Activated T-helper 1 cell treated with anti-CD3 and anti-CD28 coated beads, Interleukin-2, amount 50 U/mL, for 16 hours (primary cell): ENCODE data around the gene CRLF1.
"Not testable (repeated sequence)": the region's sequence is repeated elsewhere in the genome, so short reads cannot be mapped to it uniquely, and the experiment has no call there.

Experiments
- DNase-seq, 2 donors: peaks; one replicate each; pipeline ENCODE4 v3.0.0-alpha.2; 2020; ENCODE audit warnings: low read depth in 1 of 2, low spot score in 1 of 2

The CRLF1 gene

DNA sequence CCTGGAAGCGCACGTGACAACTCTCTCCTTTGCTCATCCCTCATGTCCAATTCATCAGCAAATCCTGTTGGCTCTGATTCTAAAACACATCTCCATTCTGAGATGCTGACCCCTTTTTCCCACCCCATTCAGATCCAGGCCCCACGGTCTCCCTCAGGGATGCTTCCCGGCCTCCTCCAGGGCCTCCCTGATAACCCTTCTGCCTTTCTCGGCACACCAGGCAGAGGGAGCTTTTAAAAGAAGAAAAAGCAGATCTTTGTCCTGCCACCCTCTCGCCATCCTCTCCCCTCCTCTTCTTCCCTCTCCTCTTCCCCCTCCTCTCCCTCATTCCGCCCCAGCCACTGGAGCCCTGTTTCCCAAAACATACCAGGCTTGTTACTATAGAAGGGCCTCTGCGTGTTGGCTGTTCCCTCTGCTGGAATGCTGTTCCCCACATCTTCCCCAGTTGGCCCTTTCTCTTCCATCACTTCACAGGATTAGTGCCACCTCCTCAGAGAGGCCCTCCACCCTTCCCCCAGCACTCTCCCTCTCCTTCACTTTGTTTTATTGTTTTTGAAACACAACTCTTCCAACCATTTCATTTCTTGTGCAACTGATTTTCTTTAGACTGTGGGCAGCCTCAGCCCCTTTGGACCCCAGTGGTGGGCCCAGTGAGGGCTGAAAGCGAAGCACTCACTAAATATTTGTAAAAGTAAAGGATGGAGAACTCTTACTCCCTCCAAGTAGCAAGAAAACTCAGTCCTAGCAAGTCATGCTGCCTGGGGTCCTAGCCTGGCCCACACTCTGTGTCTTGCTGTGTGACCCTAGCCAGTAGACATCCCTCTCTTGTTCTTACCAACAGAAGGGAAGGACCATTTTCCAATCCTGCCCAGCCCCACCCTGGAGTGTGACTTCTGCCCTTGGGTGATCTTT, 2.5 kb upstream of the CRLF1 start:
- no peak for DNase-seq

DNA sequence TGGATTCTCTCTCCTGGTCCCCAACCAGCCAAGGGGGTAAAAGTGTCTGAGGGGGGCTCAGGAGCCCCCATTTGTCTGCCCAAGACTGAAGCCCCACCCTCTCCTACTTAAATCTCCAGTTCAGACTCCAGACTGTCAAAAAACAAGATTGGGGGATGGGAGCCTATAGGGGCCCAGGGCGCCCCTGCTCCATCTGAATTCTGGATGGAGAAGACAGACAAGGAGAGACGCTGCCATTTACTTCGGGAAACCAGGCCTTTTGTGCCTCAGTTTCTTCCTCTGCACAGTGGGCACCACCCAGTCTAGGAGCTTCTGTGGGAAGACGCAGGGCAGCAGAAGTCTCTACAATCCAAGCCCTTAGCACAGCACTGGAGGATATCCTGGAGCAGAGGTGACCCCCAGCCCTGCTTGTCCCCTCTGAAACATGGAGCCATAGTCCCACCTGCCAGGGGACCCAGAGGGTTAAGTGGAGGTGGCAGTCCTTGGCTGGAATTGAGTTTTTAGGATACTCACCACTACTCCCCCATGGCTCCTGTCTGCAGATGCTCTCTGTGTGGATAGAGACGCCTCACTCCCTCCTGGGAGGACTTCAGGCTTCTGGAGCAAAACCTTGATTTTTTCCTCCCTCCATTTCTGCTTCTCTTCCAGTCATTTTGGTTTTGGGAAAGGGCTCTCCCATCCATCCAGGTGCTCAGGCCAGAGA, 1.7 kb upstream of the CRLF1 start:
- no peak for DNase-seq

DNA sequence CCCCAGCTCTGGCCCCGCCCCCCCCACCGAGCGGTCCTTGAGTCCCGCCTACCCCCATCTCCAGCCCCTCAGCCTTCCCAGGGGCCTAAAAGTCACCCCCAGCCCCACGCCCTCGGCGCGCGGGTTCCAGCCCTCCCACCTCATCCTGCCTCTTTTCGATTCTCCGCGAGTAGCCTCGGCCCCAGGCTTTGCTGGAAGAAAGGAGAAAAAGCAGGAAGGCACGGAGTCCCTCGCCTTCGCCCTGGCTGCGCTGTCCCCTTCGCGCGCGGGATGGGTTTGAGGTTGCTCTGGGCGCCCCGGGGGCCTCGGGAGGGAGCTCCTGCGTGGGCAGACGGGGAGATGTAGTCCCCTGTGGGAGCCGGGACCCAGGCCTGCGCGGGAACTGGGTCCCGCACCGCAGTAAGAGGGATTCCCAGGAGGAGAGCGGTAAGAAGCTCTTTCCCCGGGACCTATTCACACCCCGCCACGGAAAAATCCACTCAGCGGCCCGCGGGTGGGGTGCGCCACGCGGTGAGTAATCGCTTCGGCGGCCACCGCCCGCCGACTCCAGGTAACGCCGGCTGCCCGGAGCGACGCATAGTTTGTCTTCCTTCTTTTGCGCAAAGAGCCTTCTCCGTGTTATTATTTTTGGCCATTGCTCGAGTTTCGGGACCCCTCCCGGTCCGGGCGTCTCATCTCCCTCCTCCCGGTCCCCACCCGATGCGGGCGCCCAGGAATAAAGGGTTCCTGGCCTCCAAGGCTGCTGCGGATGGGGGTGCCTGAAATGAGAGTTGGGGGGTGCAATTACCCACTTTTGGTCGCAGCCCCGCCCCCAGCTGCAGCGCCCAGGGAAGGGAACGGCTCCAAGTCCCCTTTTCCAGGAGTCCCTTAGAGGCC, 865 bp upstream of the CRLF1 start:
- DNase-seq = no peak

DNA sequence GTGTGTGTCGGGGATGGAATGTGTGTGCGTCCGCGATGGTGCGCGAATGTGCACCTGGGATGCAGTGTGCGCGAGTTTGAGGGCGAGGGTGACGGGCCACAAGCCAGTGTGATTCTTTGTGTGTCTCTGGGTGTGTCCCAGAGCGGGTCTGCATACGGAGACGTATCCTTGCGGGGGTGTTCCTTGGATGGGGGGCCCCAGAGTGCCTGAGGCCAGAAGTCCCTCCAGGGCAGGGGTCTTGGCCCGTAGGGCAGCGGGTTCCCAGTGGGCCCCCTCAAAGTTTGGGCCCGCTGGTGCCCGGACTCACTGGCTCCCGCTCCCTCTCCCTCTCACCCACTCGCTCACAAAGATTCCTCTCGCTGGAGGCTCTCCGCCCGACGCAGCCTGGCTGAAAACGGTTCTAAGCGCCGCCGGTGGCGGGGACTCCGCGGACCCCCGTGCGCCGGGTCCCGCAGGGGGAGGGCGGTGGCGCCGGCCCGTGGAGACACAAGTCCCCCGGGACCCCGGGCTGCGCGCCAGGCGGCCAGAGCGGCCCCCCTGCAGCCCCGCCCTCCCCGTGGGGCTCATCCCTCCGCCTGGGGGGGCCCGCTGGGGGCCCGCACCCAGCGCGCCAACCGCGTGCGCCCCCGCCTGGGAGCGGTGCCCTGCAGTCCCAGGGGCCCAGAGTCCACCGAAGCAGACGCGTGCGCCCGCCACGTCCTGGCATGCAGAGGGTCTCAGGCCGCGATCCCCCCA, 886 bp downstream of the CRLF1 start:
- no peak for DNase-seq

DNA sequence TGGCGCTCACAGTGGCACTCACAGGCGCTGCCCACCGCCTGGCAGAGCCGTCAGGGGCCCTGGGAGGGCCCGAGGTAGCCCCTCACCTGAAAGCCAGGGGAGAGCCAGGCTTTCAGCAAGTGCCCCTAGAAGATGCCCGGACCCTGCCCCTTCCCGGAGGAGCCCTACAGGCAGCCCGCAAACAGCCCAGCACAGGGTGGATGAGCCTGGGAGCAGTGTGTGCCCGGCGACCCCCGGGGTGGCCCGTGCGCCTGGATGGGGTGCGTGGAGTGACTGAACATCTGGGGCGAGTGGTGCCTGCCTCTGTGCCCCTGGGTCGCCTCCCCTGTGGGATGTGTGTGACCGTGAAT, 1.4 kb downstream of the CRLF1 start:
- DNase-seq = no peak

DNA sequence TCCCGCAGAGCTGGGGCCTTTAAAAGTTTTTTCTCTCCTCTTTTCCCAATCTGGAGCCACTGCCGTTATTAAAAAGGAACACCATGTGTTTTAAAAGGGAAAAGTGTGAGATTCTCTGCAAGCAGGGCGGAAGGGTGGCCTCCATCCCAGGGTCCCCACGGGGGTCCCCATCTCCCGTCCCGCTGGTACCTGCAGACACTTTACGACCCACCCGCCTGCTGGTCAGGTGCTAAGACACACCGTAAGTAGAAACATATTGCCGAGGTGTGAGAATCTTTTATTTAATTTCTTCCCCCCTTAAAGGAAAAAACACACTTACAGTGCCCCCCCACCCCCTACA, 1.8 kb downstream of the CRLF1 start:
- no peak for DNase-seq

DNA sequence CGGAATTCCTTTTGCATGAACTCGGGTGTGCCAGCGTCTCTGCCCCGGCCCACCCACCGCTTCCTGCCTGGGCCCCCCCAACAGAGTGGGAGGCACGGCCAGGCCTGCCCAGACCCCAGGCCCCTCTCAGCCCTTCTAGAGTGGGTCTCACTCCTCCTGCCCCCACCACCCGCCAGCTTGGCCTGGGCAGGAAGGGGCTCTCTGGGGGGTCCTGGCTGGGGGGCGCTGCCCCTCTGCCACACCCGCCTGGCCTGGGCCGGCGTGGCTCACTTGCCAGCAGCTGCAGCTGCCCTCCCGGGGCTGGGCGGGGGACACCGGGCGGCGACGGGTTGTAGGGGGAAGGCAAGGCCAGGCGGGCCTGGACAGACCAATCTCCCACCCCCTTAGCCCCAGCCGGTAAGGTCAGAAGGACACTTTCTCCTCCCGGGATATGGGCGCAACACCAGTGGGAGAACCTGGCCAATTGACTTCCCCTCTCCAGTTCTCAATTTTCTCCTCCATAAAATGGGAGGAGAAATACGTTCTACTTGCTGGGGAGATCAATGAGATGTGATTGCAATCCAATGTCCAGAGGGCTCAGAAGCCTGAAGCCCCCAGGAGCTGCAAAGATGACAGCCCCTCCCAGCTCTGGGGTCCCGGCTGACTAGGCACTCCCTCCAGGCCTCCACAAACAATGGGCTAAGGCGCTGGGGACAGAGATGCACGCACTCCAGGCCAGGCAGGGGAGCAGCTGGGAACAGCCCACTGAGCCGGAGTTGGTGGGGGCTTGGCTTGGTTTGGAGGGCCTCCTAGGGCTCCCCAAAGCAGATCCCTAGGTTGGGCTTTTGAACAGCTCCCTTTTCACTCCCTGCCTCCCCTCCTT, 2.4 kb downstream of the CRLF1 start:
- no peak for DNase-seq

DNA sequence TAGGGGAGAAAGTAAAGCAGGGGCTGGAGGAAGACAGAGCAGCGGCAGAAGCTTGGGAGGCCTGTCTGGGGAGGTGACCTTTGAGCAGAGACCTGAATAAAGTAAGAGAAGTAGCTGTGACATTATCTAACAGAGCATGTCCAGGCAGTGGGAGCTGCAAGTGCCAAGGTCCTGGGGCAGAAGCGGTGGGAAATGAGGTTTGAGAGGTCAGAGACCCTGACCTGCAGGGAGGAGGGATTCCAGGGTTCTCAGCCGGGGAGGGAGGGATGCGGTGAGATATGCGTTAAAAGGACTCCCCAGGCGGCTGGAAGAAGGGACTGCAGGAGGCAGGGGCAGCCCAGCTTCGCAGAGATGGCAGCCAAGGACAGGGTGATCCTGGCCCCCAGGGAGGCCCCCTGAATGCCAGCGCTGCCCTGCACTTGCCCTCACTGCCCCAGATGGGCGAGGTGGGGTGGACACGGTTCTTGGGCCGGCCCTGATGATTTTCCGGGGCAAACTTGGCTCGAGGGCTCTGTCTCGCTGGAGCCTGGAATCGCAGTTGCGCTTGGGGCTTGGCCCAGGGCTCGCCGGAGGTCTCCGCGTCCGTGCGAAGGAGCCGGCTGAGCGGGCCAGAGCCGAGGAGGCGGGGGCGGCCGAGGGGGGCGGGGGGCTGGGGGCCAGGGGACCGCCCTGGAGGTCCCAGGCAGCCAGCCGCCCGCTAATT, 3.2 kb downstream of the CRLF1 start:
- DNase-seq = no peak

DNA sequence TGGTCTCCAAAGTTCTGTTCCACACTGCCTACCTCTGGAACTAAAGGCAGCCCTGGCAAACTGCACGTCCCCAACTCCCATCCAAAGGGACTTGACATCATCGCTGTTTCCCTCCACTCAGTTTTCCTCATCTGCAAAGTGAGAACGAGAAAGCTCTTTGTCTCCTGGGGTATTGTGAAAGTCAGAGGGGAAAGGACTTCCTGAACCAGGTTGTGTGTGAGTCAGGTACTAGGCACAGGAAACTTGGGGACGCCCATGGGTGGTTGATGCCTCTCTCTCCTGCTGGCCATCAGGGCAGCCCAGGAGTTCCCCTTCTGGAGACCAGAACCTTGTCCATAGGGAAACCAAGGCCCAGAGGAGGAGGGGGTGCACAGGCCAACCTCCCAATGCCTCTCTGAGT, 4.7 kb downstream of the CRLF1 start:
- no peak for DNase-seq

DNA sequence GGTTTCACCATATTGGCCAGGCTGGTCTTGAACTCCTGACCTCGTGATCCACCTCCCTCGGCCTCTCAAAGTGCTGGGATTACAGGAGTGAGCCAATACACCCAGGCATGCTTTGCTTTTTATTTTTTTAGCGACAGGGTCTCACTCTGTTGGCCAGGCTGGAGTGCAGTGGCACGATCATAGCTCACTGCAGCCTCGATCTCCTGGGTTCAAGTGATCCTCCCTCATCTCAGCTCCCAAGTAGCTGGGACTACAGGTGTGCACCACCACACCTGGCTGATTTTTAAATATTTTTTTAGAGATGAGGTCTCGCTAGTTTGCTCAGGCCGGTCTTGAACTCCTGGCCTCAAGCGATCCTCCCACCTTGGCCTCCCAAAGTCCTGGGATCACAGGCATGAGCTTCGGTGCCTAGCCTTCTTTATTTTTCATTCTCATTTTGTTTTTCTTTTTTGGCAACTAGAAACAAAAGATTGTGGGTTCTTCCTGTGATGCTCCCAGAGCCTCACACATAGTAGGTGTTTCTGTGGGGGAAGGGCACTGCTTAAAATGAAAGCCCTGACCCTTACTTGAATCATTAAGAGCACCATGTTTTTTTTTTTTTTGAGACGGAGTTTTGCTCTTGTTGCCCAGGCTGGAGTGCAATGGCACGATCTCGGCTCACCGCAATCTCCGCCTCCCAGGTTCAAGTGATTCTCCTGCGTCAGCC, 5.8 kb downstream of the CRLF1 start:
- not testable (repeated sequence) for DNase-seq

DNA sequence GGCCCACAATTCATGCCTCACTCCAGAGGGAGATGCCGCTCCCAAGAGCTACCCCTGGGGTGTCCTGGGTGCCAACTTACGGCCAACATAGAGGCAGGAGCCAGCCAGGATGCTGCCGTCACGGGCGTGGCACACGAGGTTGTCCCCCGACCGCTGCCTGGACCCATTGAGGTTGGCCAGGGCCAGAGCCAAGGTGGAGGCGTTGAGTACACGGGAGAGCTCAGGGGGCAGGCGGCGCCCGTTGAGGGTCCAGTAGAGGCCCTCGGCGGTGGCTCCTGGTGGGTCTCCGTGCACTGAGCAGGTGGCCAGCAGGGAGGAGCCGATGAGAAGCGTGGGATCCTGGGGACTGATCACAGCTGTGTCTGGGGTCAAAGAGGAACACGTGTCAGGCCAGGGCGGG, 7.1 kb downstream of the CRLF1 start:
- DNase-seq = no peak

DNA sequence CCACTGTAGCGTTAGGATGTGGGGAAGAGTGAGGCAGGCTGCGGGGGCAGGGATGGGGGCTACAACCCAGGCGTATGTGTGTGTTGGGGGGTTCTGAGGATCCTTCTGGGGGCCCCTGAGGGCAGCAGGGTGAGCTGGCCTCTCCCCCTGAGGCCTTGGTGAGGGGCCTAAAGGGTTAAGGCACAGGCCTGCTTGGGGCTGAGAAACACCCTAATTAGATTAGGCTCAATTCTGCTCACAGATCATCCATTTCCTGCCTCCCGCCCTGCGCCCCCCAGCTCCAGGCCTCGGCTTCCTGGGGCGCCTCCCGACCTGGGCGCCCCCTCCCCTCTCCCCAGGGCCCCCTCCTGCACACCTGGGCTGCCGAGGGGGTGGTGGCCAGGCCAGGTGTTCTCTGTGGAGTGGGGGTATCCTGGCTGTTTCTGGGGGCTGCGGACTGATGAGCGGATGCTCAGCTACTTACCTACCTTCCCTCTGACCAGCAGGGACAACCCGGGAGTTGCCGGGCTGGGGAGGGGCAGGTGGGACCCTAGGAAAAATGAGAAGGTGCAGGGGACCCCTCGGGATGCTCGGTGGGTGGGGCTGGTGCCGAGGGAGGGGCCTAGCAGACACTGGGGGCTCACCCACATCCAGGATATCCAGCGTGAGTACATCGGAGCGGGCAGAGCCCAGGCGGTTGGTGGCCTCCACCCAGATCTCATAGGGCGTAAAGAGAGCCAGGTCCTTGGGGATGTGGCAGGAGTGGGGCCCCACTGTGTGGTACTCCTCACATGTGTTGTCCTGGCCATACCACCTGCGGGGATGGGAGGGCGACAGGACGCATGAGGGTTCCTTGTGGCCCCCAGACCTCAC, 8.6 kb downstream of the CRLF1 start:
- DNase-seq = no peak

DNA sequence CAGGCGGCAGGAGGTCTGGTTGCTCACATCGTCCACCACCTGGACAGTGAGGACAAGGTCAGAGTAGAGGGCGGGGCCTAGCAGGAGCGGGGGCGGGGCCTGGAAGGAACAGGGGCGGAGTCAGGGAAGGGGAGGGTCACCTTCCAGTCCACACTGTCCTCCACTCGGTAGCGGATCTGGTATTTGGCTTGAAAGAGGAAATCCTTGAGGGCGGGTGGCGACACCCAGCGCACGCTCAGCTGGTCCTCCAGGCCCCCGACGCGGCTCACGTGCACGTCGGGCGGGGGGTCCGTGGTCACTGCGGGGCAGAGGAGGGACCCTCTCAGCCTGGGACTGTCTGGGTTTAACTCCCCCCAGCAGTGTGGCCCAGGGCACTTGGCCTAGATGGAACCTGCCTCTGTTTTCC, 9.8 kb downstream of the CRLF1 start:
- no peak for DNase-seq

DNA sequence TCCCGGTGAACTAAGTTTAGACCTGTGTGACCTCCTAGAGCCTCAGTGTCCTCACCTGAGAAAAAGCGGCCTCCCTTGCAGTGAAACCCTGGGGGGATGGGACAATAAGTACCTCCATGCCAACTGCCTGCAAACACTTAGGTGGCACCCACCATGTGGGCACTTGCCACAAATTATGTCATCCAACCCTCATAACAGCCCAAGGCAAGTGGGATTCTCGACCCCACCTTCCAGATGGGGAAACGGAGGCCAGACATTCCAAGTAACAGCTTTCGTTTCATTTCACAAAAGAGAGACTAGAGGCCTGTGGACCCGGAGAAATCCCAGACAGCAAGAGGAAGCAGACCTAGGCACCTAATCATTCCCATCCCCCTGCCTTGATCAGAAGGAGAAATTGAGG, 11.1 kb downstream of the CRLF1 start:
- no peak for DNase-seq

DNA sequence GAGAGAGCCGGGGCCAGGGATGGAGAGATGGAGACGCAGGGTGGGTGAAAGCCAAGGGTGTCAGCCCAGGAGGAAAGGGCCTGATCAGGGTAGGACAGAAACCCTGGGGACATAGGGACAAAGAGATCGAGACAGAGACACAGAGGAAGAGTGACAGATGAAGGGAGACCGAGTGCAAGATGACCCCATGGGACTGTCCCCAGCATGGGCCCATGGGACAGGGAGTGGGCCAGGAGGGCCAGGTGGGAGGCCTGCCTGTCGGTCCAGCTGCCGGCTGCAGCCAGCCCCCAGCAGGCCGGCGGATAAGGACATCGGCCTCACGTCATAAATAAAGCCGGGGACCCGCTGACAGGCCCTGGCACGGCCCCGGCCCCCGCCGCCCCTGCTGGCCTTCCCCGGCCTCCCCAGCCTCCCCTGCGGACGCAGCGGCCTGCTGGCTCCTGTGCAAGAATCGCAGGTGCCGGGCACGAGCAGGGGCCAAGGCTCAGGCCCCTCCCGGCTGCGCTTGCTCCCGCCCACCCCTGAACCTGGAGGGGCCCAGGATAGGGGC, 11.7 kb downstream of the CRLF1 start:
- DNase-seq = no peak

DNA sequence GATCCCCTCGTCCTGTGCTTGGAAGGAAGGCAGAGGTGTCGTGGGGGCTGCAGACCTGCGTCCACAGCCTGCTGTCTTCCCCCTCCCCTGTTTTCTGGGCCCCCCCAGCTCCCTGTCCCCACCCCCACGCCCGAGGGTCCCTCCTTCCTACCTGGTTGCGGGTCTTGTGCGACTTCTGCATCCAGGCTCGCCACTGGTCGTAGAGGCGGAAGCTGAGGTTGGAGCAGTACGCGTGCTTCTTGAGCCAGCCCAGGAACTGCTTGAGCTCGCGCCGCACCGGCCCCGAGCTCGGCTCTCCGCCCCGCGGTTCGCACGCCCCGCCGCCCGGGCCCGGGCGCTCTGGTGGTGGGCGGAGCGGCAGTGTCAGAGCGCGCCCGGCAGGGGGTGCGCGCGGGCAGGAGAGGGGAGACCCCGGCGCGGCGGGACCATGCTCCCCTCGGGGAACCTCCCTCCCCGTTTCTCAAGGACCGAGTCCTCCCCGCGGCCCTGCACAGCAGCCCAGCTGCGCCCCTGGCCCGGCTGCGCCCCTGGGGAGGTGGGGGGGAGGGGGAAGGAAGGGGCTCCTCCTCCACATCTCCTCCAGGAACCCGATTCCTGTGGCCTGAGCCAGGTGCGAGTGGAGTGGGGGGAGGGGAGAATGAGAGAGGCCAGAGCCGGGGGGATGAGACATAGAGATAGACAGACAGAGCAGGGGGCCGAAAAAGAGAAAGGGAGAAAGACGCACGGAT, 12.3 kb downstream of the CRLF1 start:
- DNase-seq = peak; percentile 39 to 67
